Raji (cell line): ENCODE results near the gene RBL1.

Experiments used
- POLR2A ChIP-seq: IDR thresholded peaks from 2 replicates; pipeline ENCODE4 v1.6.1; 2011; ENCODE audit warnings: low read depth, low read length, control low read depth; ENCODE audit not compliant: insufficient read depth

Gene RBL1

GRCh38 chr20:37095599-37096414 lies at the start of gene RBL1:
RBL1 (minus strand) TSS chr20:37095997; CDS start chr20:37095928, 69 bp downstream.
- peak; percentile 79 for TF ChIP-seq POLR2A

GRCh38 chr20:37144856-37145404 lies 49.1 kb upstream of the RBL1 start:
- TF ChIP-seq POLR2A = no peak

GRCh38 chr20:37142708-37143107 lies 46.9 kb upstream of the RBL1 start:
- TF ChIP-seq POLR2A = no peak

- no peak for TF ChIP-seq POLR2A
Measured at GRCh38 chr20:37137547-37137946, 41.8 kb upstream of the RBL1 start.

GRCh38 chr20:37133952-37134351 lies 38.2 kb upstream of the RBL1 start:
- TF ChIP-seq POLR2A = no peak

GRCh38 chr20:37131486-37131885 lies 35.7 kb upstream of the RBL1 start:
- no peak for TF ChIP-seq POLR2A

GRCh38 chr20:37128803-37129202 lies 33.0 kb upstream of the RBL1 start:
- no peak for TF ChIP-seq POLR2A

GRCh38 chr20:37123441-37123840 lies 27.6 kb upstream of the RBL1 start:
- no peak for TF ChIP-seq POLR2A

- TF ChIP-seq POLR2A = no peak
Measured at GRCh38 chr20:37120497-37120896, 24.7 kb upstream of the RBL1 start.

GRCh38 chr20:37119356-37120036 lies 23.7 kb upstream of the RBL1 start:
- TF ChIP-seq POLR2A = no peak

- TF ChIP-seq POLR2A = no peak
Measured at GRCh38 chr20:37114012-37114411, 18.2 kb upstream of the RBL1 start.

- no peak for TF ChIP-seq POLR2A
Measured at GRCh38 chr20:37111926-37112455, 16.2 kb upstream of the RBL1 start.

GRCh38 chr20:37108676-37109075 lies 12.9 kb upstream of the RBL1 start:
- no peak for TF ChIP-seq POLR2A

- no peak for TF ChIP-seq POLR2A
Measured at GRCh38 chr20:37102571-37102970, 6.8 kb upstream of the RBL1 start.

- no peak for TF ChIP-seq POLR2A
Measured at GRCh38 chr20:37096415-37097041, 731 bp upstream of the RBL1 start.

GRCh38 chr20:37095108-37095598 lies 644 bp downstream of the RBL1 start:
- no peak for TF ChIP-seq POLR2A

GRCh38 chr20:37090407-37090806 lies 5.4 kb downstream of the RBL1 start:
- TF ChIP-seq POLR2A = no peak
